Thyroid gland (tissue), 4 donors: ENCODE results near the gene GKN1. TPM values are rescaled to one million over a fixed set of nuclear protein-coding genes. Genes with fewer than 3 reads are reported as not detected.

ENCODE experiments used
- DNase-seq, 2 donors: peaks; one replicate each; pipeline ENCODE4 v3.0.0-alpha.2; 2019
- H3K27ac ChIP-seq, 3 donors: fragments of 200-600 bp; sonication (generic); 1 replicate in 2 of 3; 2 replicates in 1 of 3; pipeline ENCODE4 v1.5.1; 2016 to 2019; ENCODE audit warnings: mild to moderate bottlenecking in 1 of 3, moderate library complexity in 1 of 3
- H3K27me3 ChIP-seq: fragments of 200-600 bp; sonication (generic); one replicate; pipeline ENCODE4 v1.5.1; 2019
- H3K36me3 ChIP-seq, 2 donors: fragments of 200-600 bp; sonication (generic); one replicate each; pipeline ENCODE4 v1.5.1; 2016 to 2019
- H3K4me1 ChIP-seq, 2 donors: fragments of 200-600 bp; sonication (generic); one replicate each; pipeline ENCODE4 v1.5.1; 2017 to 2019
- H3K4me3 ChIP-seq, 3 donors: fragments of 200-600 bp; sonication (generic); replicated peaks in 1 of 3; 1 replicate in 2 of 3; 2 replicates in 1 of 3; pipeline ENCODE4 v1.5.1; 2016; ENCODE audit warnings: mild to moderate bottlenecking in 1 of 3
- H3K9me3 ChIP-seq: fragments of 200-600 bp; sonication (generic); one replicate; pipeline ENCODE4 v1.5.1; 2017
- CTCF ChIP-seq, 6 experiments: fragments of 200-600 bp in 3 of 6; fragments of 450-650 bp in 3 of 6; sonication (generic) in 3 of 6; IDR thresholded peaks; one replicate each; pipeline ENCODE4 v1.5.1; 2016 to 2019; ENCODE audit warnings: antibody characterized with exemption in 6 of 6, mild to moderate bottlenecking in 2 of 6, inconsistent platforms in 1 of 6, moderate library complexity in 1 of 6
- POLR2A ChIP-seq, 2 donors: fragments of 450-650 bp; IDR thresholded peaks; one replicate each; pipeline ENCODE4 v1.6.1; 2017; ENCODE audit warnings: antibody characterized with exemption in 2 of 2, mild to moderate bottlenecking in 2 of 2, moderate library complexity in 1 of 2
- WGBS, 2 donors: methylation state at CpG; one replicate each; pipeline ENCODE4 v1.1.5; 2017; 5-methylcytosine and 5-hydroxymethylcytosine counted together
- intact Hi-C: fragments of 100-400 bp; cut with DNase I; formaldehyde crosslinking; loops from one replicate; pipeline ENCODE4 v1.15.1; 2023
- total RNA-seq, 4 donors: library from RNA; depleted of rRNA; stranded (reverse); fragments of >200 nt; gene quantifications; one replicate each; pipeline ENCODE4 v1.2.3, GENCODE V29; 2016

Gene GKN1
- total RNA-seq, 4 donors from 2014 or later, result not detected

DNA sequence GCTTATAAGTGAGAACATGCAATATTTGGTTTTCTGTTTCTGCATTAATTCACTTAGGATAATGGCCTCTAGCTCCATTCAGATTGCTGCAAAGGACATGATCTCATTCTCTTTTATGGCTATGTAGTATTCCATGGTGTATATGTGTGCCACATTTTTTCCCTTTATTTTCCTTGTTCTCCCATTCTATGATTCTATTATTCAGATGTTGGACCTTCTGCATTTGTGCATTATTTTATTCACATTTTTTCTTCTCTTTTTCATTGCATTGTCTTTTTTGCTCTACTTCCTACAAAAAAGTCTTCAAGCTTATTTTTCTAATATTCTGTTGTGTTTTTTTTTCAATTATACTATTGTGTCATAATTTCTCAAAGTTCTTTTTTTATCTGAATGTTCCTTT lies 27.4 kb downstream of the GKN1 start:
- H3K4me1 ChIP-seq, result no peaks in the 10 kb centered on the region
- H3K9me3 ChIP-seq, result no peaks in the 10 kb centered on the region
- H3K27ac ChIP-seq, result no peak overlapping the region
- intact Hi-C loops, result no loop called here
- H3K36me3 ChIP-seq, result no peaks in the 10 kb centered on the region
- H3K4me3 ChIP-seq, result no peak overlapping the region
- no peak for DNase-seq
- TF ChIP-seq CTCF (IDR thresholded peaks at IDR 0.05), result no peak
- no peak for TF ChIP-seq POLR2A (IDR thresholded peaks at IDR 0.05)
- no peaks in the 10 kb centered on the region for H3K27me3 ChIP-seq

DNA sequence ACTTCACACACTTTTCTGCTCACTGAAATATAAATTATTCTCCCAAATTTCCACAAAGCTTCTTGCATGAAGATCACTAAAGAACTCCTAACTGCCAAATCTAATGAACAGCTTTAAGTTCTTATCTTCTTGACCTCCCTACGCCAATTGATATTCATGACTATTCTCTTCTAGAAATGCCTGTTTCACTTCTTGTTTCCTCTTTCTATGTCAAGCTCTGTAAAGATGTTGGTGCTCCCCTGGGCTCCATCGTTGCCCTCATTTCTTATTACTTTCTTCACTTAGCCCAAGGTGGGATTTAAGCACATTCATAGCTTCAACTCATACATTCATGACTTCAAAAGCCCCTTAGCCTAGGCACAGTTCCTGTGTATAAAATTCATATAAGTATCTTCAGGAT lies 29.3 kb downstream of the GKN1 start:
- intact Hi-C loops, result no loop called here
- no peaks in the 10 kb centered on the region for H3K4me1 ChIP-seq
- WGBS, 2 donors, result 90 to 92% methylated on average over 2 of the region's 2 CpGs
- H3K27me3 ChIP-seq, result no peaks in the 10 kb centered on the region
- TF ChIP-seq CTCF (IDR thresholded peaks at IDR 0.05), result no peak
- no peak for TF ChIP-seq POLR2A (IDR thresholded peaks at IDR 0.05)
- no peaks in the 10 kb centered on the region for H3K36me3 ChIP-seq
- no peak overlapping the region for H3K27ac ChIP-seq
- DNase-seq, result no peak
- H3K9me3 ChIP-seq, result no peaks in the 10 kb centered on the region
- H3K4me3 ChIP-seq, result no peak overlapping the region

DNA sequence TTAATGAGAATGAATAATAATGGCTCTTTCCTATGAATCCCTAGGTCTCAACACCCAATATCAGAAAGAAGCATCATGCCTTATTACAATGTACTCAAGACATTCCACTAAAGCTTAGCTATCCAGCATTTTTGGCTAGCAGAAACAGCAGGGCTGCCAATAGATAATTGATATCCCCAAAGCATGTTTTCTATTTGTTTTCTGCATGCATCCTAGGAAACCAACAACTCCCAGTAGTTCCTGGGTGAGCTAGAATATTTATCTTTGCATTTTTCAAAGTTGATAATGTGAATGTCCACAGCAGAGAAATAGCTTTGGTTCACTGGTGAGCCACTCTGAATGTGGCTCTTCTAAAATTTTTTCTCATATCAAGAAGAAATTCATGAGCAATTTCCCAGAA lies 32.7 kb downstream of the GKN1 start:
- no peak for DNase-seq
- H3K36me3 ChIP-seq, result no peaks in the 10 kb centered on the region
- no peak overlapping the region for H3K27ac ChIP-seq
- H3K27me3 ChIP-seq, result no peaks in the 10 kb centered on the region
- H3K4me1 ChIP-seq, result peaks cover 9 to 10% of the 10 kb centered on the region in 2 donors
- H3K9me3 ChIP-seq, result no peaks in the 10 kb centered on the region
- no peak overlapping the region for H3K4me3 ChIP-seq
- intact Hi-C loops, result no loop called here
- TF ChIP-seq CTCF (IDR thresholded peaks at IDR 0.05) (no peak), POLR2A (IDR thresholded peaks at IDR 0.05) (no peak)

DNA sequence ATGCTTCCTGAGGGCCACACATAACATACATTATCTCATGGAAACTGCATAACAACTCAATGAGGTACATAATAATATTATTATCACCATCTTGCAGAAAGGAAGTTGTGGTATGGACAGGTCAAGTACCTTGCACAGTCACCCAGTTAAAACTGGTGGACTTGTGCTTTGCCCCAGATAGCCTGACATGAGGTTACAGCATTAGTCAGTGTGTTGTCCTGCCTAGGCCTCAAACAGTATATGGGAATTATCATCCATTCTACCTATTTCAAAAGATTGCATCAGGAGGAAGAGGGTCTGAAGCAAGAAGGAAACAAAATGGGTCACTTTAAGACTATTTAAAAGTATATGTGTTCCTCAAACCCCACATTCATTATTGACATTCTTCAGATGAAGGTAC lies 33.2 kb downstream of the GKN1 start:
- DNase-seq, result no peak
- H3K27me3 ChIP-seq, result no peaks in the 10 kb centered on the region
- H3K4me3 ChIP-seq, result no peak overlapping the region

More for the DNA sequence above, 33.2 kb downstream of the GKN1 start:
- peaks cover 9 to 10% of the 10 kb centered on the region in 2 donors for H3K4me1 ChIP-seq
- no peak for TF ChIP-seq POLR2A (IDR thresholded peaks at IDR 0.05)
- TF ChIP-seq CTCF (IDR thresholded peaks at IDR 0.05), result no peak
- intact Hi-C loops, result no loop called here
- H3K36me3 ChIP-seq, result no peaks in the 10 kb centered on the region
- no peaks in the 10 kb centered on the region for H3K9me3 ChIP-seq
- no peak overlapping the region for H3K27ac ChIP-seq
